H1 (cell line): ENCODE measurements around the gene DNASE1L1. TPM values are rescaled to one million over a fixed set of nuclear protein-coding genes. Genes with fewer than 3 reads are reported as not detected.

Experiments used
- FOSL1 ChIP-seq: IDR thresholded peaks from 2 replicates; pipeline ENCODE4 v1.6.1; 2011; ENCODE audit warnings: mild to moderate bottlenecking, low read depth, low read length, moderate library complexity; ENCODE audit not compliant: insufficient read depth
- KDM5A ChIP-seq: fragments of 200-600 bp; IDR thresholded peaks from 2 replicates; pipeline ENCODE4 v1.7.1; 2012; ENCODE audit warnings: mild to moderate bottlenecking, low read length, inconsistent platforms, mixed read lengths
- MAX ChIP-seq: IDR thresholded peaks from 2 replicates; pipeline ENCODE4 v1.6.1; 2012; ENCODE audit warnings: inconsistent platforms
- POLR2AphosphoS5 ChIP-seq: IDR thresholded peaks from 2 replicates; pipeline ENCODE4 v1.6.1; 2011; ENCODE audit warnings: low read depth, low read length
- RAD21 ChIP-seq, 2 experiments: IDR thresholded peaks in 1 of 2; conservative IDR thresholded peaks in 1 of 2; 2 replicates each; pipeline ENCODE4 v1.6.1; 2011; ENCODE audit warnings: low read depth in 2 of 2, low read length in 2 of 2, improper control_type of control experiment in 1 of 2, inconsistent platforms in 1 of 2, mild to moderate bottlenecking in 1 of 2, moderate library complexity in 1 of 2
- RFX5 ChIP-seq: IDR thresholded peaks from 2 replicates; pipeline ENCODE4 v1.6.1; 2011; ENCODE audit warnings: low read depth, low read length, improper control_type of control experiment, borderline replicate concordance
- SIRT6 ChIP-seq: IDR thresholded peaks from one replicate; pipeline ENCODE4 v1.7.1; 2012; ENCODE audit warnings: low read length, inconsistent platforms
- SP4 ChIP-seq: IDR thresholded peaks from 2 replicates; pipeline ENCODE4 v1.6.1; 2012; ENCODE audit warnings: low read length, inconsistent platforms
- polyA plus RNA-seq, 7 experiments: library from polyadenylated mRNA; depleted of rRNA in 3 of 7; stranded (reverse) in 5 of 7; unstranded in 2 of 7; fragments of >200 nt in 5 of 7; fragments of 200-250 nt in 2 of 7; gene quantifications; 1 replicate in 5 of 7; 2 replicates in 1 of 7; 4 replicates in 1 of 7; pipeline versions ENCODE4 v1.2.1 to v1.2.3, GENCODE V29; 2011 to 2013; ENCODE audit warnings: missing spikeins in 2 of 7, mixed read lengths in 2 of 7
- total RNA-seq: library from RNA; stranded (reverse); fragmentation: NEBNext Ultra II Directional; extraction: Animal tissue kit (Norgen Biotek cat#: 25700); gene quantifications from 2 replicates; pipeline ENCODE4 v1.2.1, GENCODE V29; 2021

The DNASE1L1 gene
- total and polyA plus RNA-seq, 2 of the 8 experiments (the other 6 are each of a cell fraction or from before 2014, with no cell fraction given), result 8.7 to 30.0 TPM

GRCh38 chrX:154378059-154378798 lies 30.8 kb downstream of the DNASE1L1 start (continued):
- TF ChIP-seq POLR2AphosphoS5 (peak; percentile 44; the same call in 1 of the 2 replicates), RAD21 (IDR thresholded peaks at IDR 0.05 in 1 of 2, conservative IDR thresholded peaks at IDR 0.05 in 1 of 2; ENCODE audit: low read depth in 2 of 2, low read length in 2 of 2) (no peak), KDM5A (no peak), MAX (0 out of 2 replicates have a peak, but pooled peaks have one; percentile 29), SIRT6 (no peak), SP4 (no peak), FOSL1 (no peak), RFX5 (no peak)
